Loucy (cell line): ENCODE data around the gene TAS2R31.

Source experiments
- H2AFZ ChIP-seq: fragments of 200-600 bp; sonication (generic); 2 replicates; pipeline ENCODE4 v1.6.0; 2016; ENCODE audit warnings: antibody characterized with exemption, mild to moderate bottlenecking, low read length, moderate library complexity
- H3F3A ChIP-seq: fragments of 200-600 bp; 2 replicates; pipeline ENCODE4 v1.6.0; 2016; ENCODE audit warnings: antibody characterized with exemption, low read depth, mild to moderate bottlenecking
- H3K27me3 ChIP-seq: fragments of 200-600 bp; sonication (generic); 2 replicates; pipeline ENCODE4 v1.6.1; 2014; ENCODE audit warnings: low read length, mild to moderate bottlenecking; ENCODE audit not compliant: insufficient read depth, poor library complexity, severe bottlenecking
- H3K36me3 ChIP-seq: fragments of 200-600 bp; sonication (generic); 2 replicates; pipeline ENCODE4 v1.6.1; 2016; ENCODE audit warnings: low read length; ENCODE audit not compliant: insufficient read depth
- H3K4me1 ChIP-seq: fragments of 200-600 bp; sonication (generic); 2 replicates; pipeline ENCODE4 v1.5.1; 2014; ENCODE audit warnings: low read length, mild to moderate bottlenecking; ENCODE audit not compliant: insufficient read depth, poor library complexity, severe bottlenecking
- H3K4me2 ChIP-seq: fragments of 200-600 bp; sonication (generic); 2 replicates; pipeline ENCODE4 v1.6.0; 2014; ENCODE audit warnings: antibody characterized with exemption, low read length, low read depth, mild to moderate bottlenecking; ENCODE audit not compliant: poor library complexity, severe bottlenecking
- H3K4me3 ChIP-seq: fragments of 200-600 bp; sonication (generic); 2 replicates; pipeline ENCODE4 v1.5.1; 2014; ENCODE audit warnings: low read length, mild to moderate bottlenecking, mixed read lengths; ENCODE audit not compliant: poor library complexity, severe bottlenecking
- H3K79me2 ChIP-seq: fragments of 200-600 bp; sonication (generic); 2 replicates; pipeline ENCODE4 v1.6.1; 2014; ENCODE audit warnings: low read length; ENCODE audit not compliant: insufficient read depth
- H3K9ac ChIP-seq: fragments of 200-600 bp; sonication (generic); 2 replicates; pipeline ENCODE4 v1.6.0; 2014; ENCODE audit warnings: mild to moderate bottlenecking, low read depth, low read length, moderate library complexity; ENCODE audit not compliant: poor library complexity, severe bottlenecking
- H3K9me2 ChIP-seq: fragments of 200-600 bp; sonication (generic); replicated peaks from 2 replicates; pipeline ENCODE4 v1.6.1; 2016; ENCODE audit warnings: low read depth, low read length, mixed read lengths
- H3K9me3 ChIP-seq: fragments of 200-600 bp; sonication (generic); 2 replicates; pipeline ENCODE4 v1.6.1; 2014; ENCODE audit warnings: mild to moderate bottlenecking, antibody characterized with exemption, low read length, low read depth; ENCODE audit not compliant: insufficient read depth
- H4K20me1 ChIP-seq: fragments of 200-600 bp; sonication (generic); 2 replicates; pipeline ENCODE4 v1.6.0; 2014; ENCODE audit warnings: antibody characterized with exemption, low read length, mild to moderate bottlenecking; ENCODE audit not compliant: insufficient read depth, poor library complexity, severe bottlenecking
- EZH2phosphoT487 ChIP-seq: fragments of 200-600 bp; IDR thresholded peaks from 2 replicates; pipeline ENCODE4 v1.6.1; 2018; ENCODE audit warnings: antibody characterized with exemption, mild to moderate bottlenecking, moderate library complexity, borderline replicate concordance
- TF ChIP-seq, protein P1 (sequence below): fragments of 200-600 bp; sonication (generic); conservative IDR thresholded peaks from 2 replicates; pipeline ENCODE4 v1.5.1; 2014; ENCODE audit warnings: mild to moderate bottlenecking, antibody characterized with exemption, low read length

TAS2R31 gene

DNA sequence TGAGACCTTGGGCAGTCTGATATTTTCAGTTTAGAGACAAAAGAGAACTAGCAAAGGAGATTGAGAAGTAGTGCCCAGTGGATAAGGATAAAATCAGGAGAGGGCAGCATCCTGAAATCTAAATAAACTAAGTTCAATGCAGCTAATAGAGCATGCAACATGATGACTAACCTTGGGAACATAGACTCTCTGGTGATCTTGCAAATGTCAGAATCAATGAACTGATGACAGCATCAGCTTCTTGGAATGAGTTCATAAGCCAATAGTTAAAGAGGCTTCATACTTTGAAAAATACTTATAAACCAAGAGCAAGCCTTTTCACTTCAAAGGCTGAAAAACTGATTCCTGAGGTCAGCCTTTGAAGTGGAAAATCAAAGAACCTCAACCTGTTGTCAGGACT is 17.0 kb downstream of the TAS2R31 start:
- no peaks in the 10 kb centered on the region for H3K79me2 ChIP-seq
- H3K4me1 ChIP-seq: no peaks in the 10 kb centered on the region
- no peaks in the 10 kb centered on the region for H3K9me2 ChIP-seq
- no peaks in the 10 kb centered on the region for H3K9me3 ChIP-seq
- H3K4me2 ChIP-seq: no peak overlapping the region
- TF ChIP-seq, protein P1, sequence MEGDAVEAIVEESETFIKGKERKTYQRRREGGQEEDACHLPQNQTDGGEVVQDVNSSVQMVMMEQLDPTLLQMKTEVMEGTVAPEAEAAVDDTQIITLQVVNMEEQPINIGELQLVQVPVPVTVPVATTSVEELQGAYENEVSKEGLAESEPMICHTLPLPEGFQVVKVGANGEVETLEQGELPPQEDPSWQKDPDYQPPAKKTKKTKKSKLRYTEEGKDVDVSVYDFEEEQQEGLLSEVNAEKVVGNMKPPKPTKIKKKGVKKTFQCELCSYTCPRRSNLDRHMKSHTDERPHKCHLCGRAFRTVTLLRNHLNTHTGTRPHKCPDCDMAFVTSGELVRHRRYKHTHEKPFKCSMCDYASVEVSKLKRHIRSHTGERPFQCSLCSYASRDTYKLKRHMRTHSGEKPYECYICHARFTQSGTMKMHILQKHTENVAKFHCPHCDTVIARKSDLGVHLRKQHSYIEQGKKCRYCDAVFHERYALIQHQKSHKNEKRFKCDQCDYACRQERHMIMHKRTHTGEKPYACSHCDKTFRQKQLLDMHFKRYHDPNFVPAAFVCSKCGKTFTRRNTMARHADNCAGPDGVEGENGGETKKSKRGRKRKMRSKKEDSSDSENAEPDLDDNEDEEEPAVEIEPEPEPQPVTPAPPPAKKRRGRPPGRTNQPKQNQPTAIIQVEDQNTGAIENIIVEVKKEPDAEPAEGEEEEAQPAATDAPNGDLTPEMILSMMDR: no peak
- no peak for TF ChIP-seq EZH2phosphoT487
- no peak overlapping the region for H3K4me3 ChIP-seq
- H3K36me3 ChIP-seq: no peaks in the 10 kb centered on the region
- H3K9ac ChIP-seq: no peak overlapping the region
- no peak overlapping the region for H2AFZ ChIP-seq
- H3K27me3 ChIP-seq: no peaks in the 10 kb centered on the region
- H3F3A ChIP-seq: no peaks in the 10 kb centered on the region
- H4K20me1 ChIP-seq: no peaks in the 10 kb centered on the region

DNA sequence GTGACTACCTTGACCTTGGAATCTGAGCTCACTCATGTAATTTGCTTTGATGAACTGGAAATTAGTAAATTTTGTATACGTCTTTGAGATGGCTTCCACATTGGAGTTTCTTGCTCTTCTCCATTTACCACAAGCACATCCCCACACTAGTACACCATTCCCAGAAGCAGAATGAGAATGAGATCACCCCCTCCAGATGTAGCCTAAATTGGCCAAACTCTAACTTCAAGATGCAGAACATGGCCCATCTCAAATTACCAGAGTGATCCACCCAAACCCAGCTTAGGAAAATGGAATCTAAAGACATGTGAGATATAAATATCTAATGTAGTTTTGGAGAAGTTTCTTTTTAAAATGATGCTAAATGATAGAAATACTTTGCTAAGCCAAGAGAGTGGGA is 23.6 kb downstream of the TAS2R31 start:
- TF ChIP-seq, protein P1: no peak
- TF ChIP-seq EZH2phosphoT487: no peak
- Histone ChIP-seq H3K9me3 (no peaks in the 10 kb centered on the region), H3K79me2 (no peaks in the 10 kb centered on the region), H4K20me1 (no peaks in the 10 kb centered on the region), H3K4me1 (no peaks in the 10 kb centered on the region), H3K27me3 (no peaks in the 10 kb centered on the region), H3K9ac (no peak overlapping the region), H3K4me2 (no peak overlapping the region), H3K4me3 (no peak overlapping the region), H2AFZ (no peak overlapping the region), H3F3A (no peaks in the 10 kb centered on the region), H3K36me3 (no peaks in the 10 kb centered on the region), H3K9me2 (no peaks in the 10 kb centered on the region)

- Histone ChIP-seq H3K79me2 (no peaks in the 10 kb centered on the region), H4K20me1 (no peaks in the 10 kb centered on the region), H3K9me3 (no peaks in the 10 kb centered on the region), H3K36me3 (no peaks in the 10 kb centered on the region), H3K9me2 (no peaks in the 10 kb centered on the region), H3K4me2 (no peak within 1 kb of the TSS), H3K4me1 (no peaks in the 10 kb centered on the region), H3K27me3 (no peaks in the 10 kb centered on the region), H3K9ac (no peak within 1 kb of the TSS), H3K4me3 (no peak within 1 kb of the TSS), H2AFZ (no peak within 1 kb of the TSS), H3F3A (no peaks in the 10 kb centered on the region)
- no peak for TF ChIP-seq EZH2phosphoT487
- TF ChIP-seq, protein P1: no peak
Measured at GRCh38 chr12:10998204-10998603, 33.0 kb downstream of the TAS2R31 start, which contains the start of gene TAS2R20. TSS of gene TAS2R20 (minus strand) at chr12:10998304. CDS start at chr12:10997875, 429 bp downstream.
